GM19397 (cell line): ENCODE results near the gene SALL4.
"Not testable (repeated sequence)": the region's sequence is repeated elsewhere in the genome, so short reads cannot be mapped to it uniquely, and the experiment has no call there.

Experiments
- ATAC-seq: cut with Tn5 transposase; IDR thresholded peaks from one replicate; pipeline ENCODE4 v1.9.1; 2021; ENCODE audit warnings: mild to moderate bottlenecking, moderate library complexity; ENCODE audit not compliant: unreplicated experiment

Gene SALL4

DNA sequence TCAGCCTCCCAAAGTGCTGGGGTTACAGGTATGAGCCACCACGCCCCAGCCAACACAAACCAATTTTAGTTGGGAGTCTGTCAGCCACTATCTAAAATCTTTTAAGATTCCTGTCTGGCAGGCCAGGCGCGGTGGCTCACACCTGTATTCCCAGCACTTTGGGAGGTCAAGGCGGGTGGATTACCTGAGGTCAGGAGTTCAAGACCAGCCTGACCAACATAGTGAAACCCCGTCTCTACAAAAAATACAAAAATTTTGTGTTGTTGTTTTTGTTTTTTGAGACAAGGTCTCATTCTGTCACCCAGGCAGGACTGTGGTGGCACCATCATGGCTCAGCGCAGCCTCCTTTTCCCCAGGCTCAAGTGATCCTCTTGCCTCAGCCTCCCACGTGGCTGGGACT lies 62.0 kb downstream of the SALL4 start:
- ATAC-seq, result not testable (repeated sequence)

DNA sequence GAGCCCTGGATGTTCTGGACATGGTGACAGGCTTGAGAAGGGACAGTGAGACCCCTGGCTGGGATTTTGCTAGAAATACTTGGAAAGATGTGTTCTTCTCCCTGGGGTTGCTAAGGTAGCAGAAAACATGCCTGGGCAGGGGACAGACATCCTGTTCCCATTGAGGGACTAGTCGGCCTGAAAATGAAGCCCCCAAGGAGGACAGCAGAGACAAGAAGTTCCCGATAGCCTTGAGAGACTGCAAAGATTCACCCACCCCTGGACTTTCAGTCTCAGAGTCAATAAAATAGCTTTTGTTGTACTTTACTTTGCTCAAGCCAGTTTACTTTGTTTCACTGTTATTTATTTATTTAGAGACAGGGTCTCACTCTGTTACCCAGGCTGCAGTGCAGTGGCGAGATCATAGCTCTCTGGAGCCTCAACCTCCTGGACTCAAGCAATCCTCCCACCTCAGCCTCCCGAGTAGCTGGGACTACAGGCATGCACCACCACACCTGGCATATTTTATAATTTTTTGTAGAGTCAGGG lies 62.5 kb downstream of the SALL4 start:
- no peak for ATAC-seq

DNA sequence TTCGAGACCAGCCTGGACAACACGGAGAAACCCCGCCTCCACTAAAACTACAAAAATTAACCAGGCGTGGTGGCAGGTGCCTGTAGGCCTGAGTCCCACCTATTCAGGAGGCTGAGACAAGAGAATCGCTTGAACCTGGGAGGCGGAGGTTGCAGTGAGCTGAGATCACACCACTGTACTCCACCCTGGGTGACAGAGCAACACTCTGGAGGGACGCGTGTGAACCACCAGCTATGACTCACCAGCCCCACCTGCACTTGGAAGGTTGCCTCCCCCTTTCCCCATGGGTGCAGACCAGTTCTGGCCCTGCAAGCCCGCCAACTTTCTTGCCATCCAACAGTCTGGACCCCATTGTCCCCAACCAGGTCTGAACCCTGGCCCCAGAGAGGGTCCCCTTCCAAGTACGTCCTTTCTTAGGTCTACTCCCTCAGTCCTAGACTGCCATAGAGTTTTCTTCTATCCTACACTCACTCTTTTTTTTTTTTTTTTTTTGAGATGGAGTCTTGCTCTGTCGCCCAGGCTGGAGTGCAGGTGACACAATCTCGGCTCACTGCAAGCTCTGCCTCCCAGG lies 63.4 kb downstream of the SALL4 start:
- ATAC-seq, result no peak

DNA sequence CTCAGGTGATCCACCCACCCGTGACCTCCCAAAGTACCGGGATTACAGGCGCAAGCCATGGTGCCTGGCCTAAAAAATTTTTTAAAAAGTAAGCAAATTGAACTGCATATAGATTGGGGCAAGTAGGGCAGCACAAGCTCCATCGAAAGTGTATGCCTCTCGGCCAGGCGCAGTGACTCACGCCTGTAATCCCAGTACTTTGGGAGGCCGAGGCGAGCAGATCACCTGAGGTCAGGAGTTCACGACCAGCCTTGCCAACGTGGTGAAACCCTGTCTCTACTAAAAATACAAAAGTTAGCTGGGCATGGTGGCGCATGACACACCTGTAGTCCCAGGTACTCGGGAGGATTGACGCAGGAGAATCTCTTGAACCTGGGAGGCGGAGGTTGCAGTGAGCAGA lies 64.1 kb downstream of the SALL4 start:
- ATAC-seq, result not testable (repeated sequence)

DNA sequence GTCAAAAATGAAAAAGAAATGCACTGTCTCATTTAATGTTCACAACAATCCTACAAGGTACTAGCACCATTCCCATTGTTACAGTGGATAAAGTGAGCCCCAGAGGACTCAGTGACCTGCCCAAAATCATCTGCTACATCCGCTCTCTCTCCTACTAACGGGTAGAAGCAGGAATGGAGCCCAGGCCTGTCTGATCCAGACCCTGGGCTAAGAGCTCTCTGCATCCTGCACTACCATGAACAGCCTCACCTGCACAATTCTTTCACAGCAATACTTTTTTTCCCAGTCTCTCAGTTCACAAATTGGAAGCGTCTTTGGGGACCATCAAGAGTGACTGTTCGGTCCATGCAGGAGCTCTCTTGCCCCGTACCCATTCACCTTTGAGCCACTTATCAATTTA lies 65.4 kb downstream of the SALL4 start:
- no peak for ATAC-seq

DNA sequence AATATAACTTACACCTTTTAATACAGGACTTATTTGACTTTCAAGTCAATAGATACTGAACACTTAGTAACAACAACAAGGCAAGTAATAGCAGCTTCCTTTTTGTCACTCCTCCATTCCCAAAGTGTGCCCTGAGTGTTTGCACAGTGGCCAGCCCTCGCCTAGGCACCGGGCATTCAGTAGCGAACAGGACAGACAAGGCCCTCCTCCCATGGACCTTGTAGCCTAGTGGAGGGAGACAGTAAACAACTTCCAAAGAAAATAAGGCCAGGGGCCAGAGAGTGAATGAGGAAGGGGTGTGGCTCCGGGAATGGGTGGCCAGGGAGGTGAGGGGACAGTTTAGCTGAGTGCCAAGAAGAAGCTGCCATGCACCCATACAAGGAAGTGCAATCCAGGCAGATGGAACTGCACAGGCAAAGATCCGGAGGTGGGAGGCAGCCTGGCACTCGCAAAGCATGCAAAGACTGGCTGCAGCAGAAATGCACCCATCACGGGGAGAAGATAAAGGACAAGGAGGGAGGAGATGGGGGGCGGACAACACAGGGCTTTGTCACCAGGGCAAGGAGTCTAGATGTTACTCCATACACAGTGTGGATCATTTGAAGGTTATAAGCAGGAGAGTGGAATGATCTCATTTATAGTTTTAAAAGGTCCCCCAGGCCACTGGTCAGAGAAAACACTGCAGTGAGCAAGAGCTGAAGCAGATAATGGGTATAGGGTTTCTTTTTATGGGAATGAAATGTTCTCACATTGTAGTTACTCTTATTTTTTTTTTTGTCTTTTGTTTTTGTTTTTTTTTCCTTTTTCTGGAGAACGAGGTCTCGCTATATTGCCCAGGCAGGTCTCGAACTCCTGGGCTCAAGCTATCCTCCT lies 66.4 kb downstream of the SALL4 start:
- ATAC-seq, result no peak

DNA sequence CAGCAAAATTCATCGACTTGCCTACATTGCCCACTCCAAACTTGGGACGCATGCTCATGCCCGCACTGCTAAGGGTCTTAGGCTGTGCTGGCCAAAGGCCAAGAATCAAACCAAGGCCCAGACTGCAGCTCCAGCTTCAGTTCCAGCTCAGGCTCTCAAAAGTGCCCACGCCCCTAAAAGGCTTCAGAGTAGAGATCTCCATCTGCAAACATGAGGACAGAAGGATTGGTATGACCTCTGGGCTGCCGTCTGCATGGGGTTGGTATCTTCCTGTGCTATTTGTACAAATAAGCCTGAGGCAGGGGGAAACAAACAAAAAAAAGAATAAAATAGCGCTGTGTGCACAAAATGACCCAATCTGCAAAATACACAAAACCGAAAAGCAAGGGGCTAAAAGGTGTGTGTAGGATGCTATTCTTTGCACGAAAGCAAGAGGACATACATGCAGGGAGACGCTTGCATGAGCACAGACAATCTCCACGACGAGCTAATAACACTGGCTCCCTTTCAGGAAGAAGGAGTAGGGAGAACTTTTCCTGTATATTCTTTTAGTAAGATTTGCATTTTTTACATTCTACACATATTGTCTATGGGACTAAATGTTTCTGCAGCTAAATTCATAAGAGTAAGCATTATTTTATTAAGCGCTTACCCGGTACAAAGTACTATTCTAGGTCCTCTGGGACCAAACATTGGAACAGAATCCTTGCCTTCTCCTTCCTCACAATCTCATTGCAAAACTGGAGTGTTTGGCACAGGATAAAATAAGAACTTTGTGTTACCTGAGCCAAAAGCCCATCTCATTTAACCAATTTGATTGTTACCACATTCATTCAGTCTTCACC lies 67.2 kb downstream of the SALL4 start:
- no peak for ATAC-seq

DNA sequence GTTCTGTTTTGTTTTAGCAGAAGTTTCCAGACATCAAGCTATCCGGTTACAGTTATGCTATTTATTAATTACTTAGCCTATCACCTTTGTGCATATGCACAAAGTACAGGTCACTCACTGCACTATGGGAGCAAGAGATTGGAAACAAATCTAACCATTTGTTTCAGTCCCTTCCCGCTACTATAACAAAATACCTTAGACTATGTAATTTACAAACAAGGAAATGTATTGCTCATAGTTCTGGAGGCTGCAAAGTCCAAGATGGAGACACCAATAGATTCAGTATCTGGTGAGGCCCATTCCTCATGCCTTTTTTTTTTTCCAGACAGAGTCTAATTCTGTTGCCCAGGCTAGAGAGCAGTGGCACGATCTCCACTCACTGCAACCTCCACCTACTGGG lies 69.3 kb downstream of the SALL4 start:
- ATAC-seq, result no peak
